GM12878 (cell line): ENCODE results near the gene SPAG17.

Source experiments
- BACH1 ChIP-seq: fragments of 450-650 bp; IDR thresholded peaks from 2 replicates; pipeline ENCODE4 v1.6.1; 2017; ENCODE audit warnings: mild to moderate bottlenecking, borderline replicate concordance
- CTCF ChIP-seq, 3 experiments: IDR thresholded peaks in 2 of 3; conservative IDR thresholded peaks in 1 of 3; 2 replicates each; pipeline ENCODE4 v1.5.1; 2011; ENCODE audit warnings: low read depth in 3 of 3, low read length in 3 of 3, mild to moderate bottlenecking in 3 of 3, control low read depth in 2 of 3, moderate library complexity in 2 of 3, inconsistent platforms in 1 of 3, mixed read lengths in 1 of 3; ENCODE audit not compliant: control insufficient read depth in 2 of 3, insufficient read depth in 1 of 3; ENCODE audit errors: extremely low read depth in 1 of 3
- EP300 ChIP-seq, 2 experiments: fragments of 150-350 bp in 1 of 2; IDR thresholded peaks; 2 replicates each; pipeline ENCODE4 v1.6.1; 2011 to 2012; ENCODE audit warnings: low read depth in 2 of 2, low read length in 2 of 2, borderline replicate concordance in 1 of 2, improper control_type of control experiment in 1 of 2, inconsistent platforms in 1 of 2; ENCODE audit not compliant: control insufficient read depth in 1 of 2
- EZH2 ChIP-seq: IDR thresholded peaks from 2 replicates; pipeline ENCODE4 v1.6.1; 2012; ENCODE audit warnings: low read depth, mild to moderate bottlenecking, control low read depth, inconsistent platforms, low read length, borderline replicate concordance; ENCODE audit not compliant: control insufficient read depth
- HDGF ChIP-seq: fragments of 450-650 bp; IDR thresholded peaks from 2 replicates; pipeline ENCODE4 v1.6.1; 2016; ENCODE audit warnings: antibody characterized with exemption
- JUNB ChIP-seq: IDR thresholded peaks from 2 replicates; pipeline ENCODE4 v1.6.1; 2016; ENCODE audit warnings: antibody characterized with exemption, mild to moderate bottlenecking
- POLR2A ChIP-seq: IDR thresholded peaks from 2 replicates; pipeline ENCODE4 v1.6.1; 2011; ENCODE audit warnings: low read depth, mild to moderate bottlenecking, low read length
- PRDM15 ChIP-seq: fragments of 450-650 bp; formaldehyde crosslinking; IDR thresholded peaks from 2 replicates; pipeline ENCODE4 v1.4.0; 2020; ENCODE audit warnings: mild to moderate bottlenecking, moderate library complexity
- SRF ChIP-seq, 2 experiments: IDR thresholded peaks; 2 replicates each; pipeline ENCODE4 v1.6.1; 2011; ENCODE audit warnings: low read depth in 2 of 2, low read length in 2 of 2, mild to moderate bottlenecking in 1 of 2, moderate library complexity in 1 of 2
- USF2 ChIP-seq: IDR thresholded peaks from 2 replicates; pipeline ENCODE4 v1.6.1; 2011; ENCODE audit warnings: low read depth, low read length, improper control_type of control experiment, borderline replicate concordance
- ZNF207 ChIP-seq: fragments of 450-650 bp; IDR thresholded peaks from 2 replicates; pipeline ENCODE4 v1.6.1; 2014; ENCODE audit warnings: antibody characterized with exemption, mild to moderate bottlenecking, borderline replicate concordance
- ZZZ3 ChIP-seq: IDR thresholded peaks from 2 replicates; pipeline ENCODE4 v1.6.1; 2011; ENCODE audit warnings: low read depth; ENCODE audit not compliant: control insufficient read depth, insufficient read length

GRCh38 chr1:117911051-117911450, 274.0 kb downstream of the SPAG17 start:
- TF ChIP-seq EP300 (IDR thresholded peaks at IDR 0.05; ENCODE audit: borderline replicate concordance in 1 of 2, control insufficient read depth in 1 of 2, low read depth in 2 of 2, low read length in 2 of 2) (no peak), CTCF (IDR thresholded peaks at IDR 0.05 in 2 of 3, conservative IDR thresholded peaks at IDR 0.05 in 1 of 3; ENCODE audit: control insufficient read depth in 2 of 3, extremely low read depth in 1 of 3, insufficient read depth in 1 of 3, low read depth in 3 of 3, low read length in 3 of 3) (no peak), SRF (IDR thresholded peaks at IDR 0.05; ENCODE audit: low read depth in 2 of 2, low read length in 2 of 2) (no peak), POLR2A (no peak), EZH2 (no peak), ZZZ3 (no peak), PRDM15 (CRISPR knock-in tag) (no peak), USF2 (no peak), ZNF207 (no peak), HDGF (no peak), JUNB (no peak), BACH1 (no peak)
